Vagina (tissue), 2 donors: ENCODE results near the gene C15orf39.

Source experiments
- POLR2A ChIP-seq, 2 donors: fragments of 450-650 bp; IDR thresholded peaks; one replicate each; pipeline ENCODE4 v1.6.1; 2017; ENCODE audit warnings: antibody characterized with exemption in 2 of 2, mild to moderate bottlenecking in 2 of 2, moderate library complexity in 2 of 2
- TF ChIP-seq, protein P1 (sequence below), 3 experiments: fragments of 450-650 bp in 2 of 3; fragments of 200-600 bp in 1 of 3; sonication (generic) in 1 of 3; IDR thresholded peaks; one replicate each; pipeline ENCODE4 v1.5.1; 2017 to 2019; ENCODE audit warnings: antibody characterized with exemption in 3 of 3, mild to moderate bottlenecking in 2 of 3, moderate library complexity in 2 of 3

GRCh38 chr15:75214293-75215096 lies 12.8 kb downstream of the C15orf39 start:
- TF ChIP-seq, protein P1, sequence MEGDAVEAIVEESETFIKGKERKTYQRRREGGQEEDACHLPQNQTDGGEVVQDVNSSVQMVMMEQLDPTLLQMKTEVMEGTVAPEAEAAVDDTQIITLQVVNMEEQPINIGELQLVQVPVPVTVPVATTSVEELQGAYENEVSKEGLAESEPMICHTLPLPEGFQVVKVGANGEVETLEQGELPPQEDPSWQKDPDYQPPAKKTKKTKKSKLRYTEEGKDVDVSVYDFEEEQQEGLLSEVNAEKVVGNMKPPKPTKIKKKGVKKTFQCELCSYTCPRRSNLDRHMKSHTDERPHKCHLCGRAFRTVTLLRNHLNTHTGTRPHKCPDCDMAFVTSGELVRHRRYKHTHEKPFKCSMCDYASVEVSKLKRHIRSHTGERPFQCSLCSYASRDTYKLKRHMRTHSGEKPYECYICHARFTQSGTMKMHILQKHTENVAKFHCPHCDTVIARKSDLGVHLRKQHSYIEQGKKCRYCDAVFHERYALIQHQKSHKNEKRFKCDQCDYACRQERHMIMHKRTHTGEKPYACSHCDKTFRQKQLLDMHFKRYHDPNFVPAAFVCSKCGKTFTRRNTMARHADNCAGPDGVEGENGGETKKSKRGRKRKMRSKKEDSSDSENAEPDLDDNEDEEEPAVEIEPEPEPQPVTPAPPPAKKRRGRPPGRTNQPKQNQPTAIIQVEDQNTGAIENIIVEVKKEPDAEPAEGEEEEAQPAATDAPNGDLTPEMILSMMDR (IDR thresholded peaks at IDR 0.05): no peak
- TF ChIP-seq POLR2A (IDR thresholded peaks at IDR 0.05): no peak
